GM12874 (cell line): ENCODE measurements around the gene PRPF40B.
"Not testable (repeated sequence)": the region's sequence is repeated elsewhere in the genome, so short reads cannot be mapped to it uniquely, and the experiment has no call there.

Experiments used
- CTCF ChIP-seq: IDR thresholded peaks from 2 replicates; pipeline ENCODE4 v1.5.1; 2011; ENCODE audit warnings: low read depth, mild to moderate bottlenecking, control low read depth, low read length, moderate library complexity; ENCODE audit not compliant: insufficient read depth

PRPF40B gene

GRCh38 chr12:49598527-49598926 lies 24.8 kb upstream of the PRPF40B start:
- TF ChIP-seq CTCF: no peak

DNA sequence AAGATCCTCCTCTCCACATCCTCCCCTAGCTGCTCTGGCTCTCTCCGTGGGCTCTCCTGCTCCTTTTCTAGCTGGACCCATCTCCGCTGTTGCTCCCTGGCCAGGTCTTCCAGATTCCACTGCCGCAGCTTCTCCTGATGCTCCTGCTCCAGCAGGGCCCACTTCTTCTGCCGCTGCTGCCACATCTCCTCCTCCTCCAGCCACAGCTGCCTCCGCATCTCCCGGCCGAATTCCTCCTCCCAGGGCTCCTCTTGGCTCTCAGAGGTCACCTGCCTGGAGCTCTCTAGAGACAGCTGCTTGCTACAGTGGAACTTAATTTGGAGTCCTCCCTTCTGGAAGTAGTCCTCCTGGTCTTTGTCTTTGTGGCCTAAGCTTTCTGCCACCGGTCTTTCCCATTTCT lies 23.4 kb upstream of the PRPF40B start:
- no peak for TF ChIP-seq CTCF

GRCh38 chr12:49603721-49604120 lies 19.6 kb upstream of the PRPF40B start:
- TF ChIP-seq CTCF: no peak

- TF ChIP-seq CTCF: no peak
Observed at GRCh38 chr12:49604856-49605255, 18.5 kb upstream of the PRPF40B start.

DNA sequence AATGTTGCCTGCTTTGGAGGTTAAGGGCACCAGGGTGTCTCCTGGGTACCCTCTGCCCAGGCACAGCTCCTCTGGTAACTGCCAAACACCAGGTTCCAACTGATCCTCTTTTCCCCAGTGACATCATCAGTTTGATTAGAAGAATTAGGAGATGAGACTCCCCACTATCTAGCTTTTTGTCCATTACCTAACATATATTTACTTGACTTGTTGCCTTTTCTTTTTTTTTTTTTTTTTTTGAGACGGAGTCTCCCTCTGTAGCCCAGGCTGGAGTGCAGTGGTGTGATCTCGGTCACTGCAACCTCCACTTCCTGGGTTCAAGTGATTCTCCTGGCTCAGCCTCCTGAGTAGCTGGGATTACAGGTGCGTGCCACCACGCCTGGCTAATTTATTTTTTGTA lies 17.8 kb upstream of the PRPF40B start, which contains the start of gene FAM186B:
Gene FAM186B (minus strand): TSS at position 101 of the 400 bp plus-strand sequence. CDS start 162 bp downstream, outside the sequence.
- TF ChIP-seq CTCF: not testable (repeated sequence)

- no peak for TF ChIP-seq CTCF
Observed at GRCh38 chr12:49609059-49609874, 14.1 kb upstream of the PRPF40B start.

- no peak for TF ChIP-seq CTCF
Observed at GRCh38 chr12:49609875-49610154, 13.5 kb upstream of the PRPF40B start.
